ENCODE data around the gene GPR35. TPM values are rescaled to one million over a fixed set of nuclear protein-coding genes. Genes with fewer than 3 reads are reported as not detected.
A peak's percentile ranks its signal among the peaks of the same experiment; 100 is the strongest.

Gene GPR35
- total and polyA plus RNA-seq, 7 donors, result 1.3 to 76.6 (median 7.8) TPM

DNA sequence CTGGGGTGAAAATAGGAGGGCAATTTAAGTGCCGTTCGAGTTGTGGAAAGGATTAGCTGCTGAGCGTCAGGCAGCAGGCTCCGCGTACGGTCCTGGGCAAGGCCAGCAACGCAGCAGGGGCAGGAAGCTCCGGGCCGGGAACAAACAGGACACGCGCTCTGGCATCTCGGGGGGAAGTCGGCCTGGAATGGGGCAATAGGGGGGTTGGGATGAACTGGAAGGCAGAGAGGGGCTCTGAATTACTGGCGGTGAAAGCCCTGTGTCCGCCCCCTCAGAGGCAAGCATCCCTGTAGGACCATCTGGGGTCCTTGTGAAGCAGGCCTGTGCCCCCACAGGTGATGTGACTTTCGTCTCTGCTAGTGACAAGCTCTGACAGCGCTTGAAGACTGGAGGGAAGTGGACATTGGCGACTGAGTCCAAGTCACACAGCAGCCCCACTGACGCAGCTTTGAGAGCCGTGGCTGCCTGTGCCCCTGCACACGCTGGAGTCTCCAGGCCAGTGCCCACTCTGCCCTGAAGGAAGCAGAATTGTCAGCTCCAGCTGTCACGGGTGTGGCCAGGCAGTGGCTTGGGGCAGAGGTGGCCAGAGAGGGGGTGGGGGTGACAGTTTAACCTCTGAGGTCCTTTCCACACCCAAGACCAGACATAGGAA is 22.3 kb downstream of the GPR35 start:
- intact Hi-C loops (cut with DNase I), result no loop called here

GRCh38 chr2:240648155-240648649 is 22.9 kb downstream of the GPR35 start:
- DNase-seq, result no peak

More for the DNA sequence above, 22.3 kb downstream of the GPR35 start:
- Histone ChIP-seq H3K27ac (no peak overlapping the region), H3K9me3 (no peaks in the 10 kb centered on the region), H3K4me1 (no peaks in the 10 kb centered on the region), H3K27me3 (peaks cover 0 to 77% (median 37%) of the 10 kb centered on the region in 3 donors), H3K36me3 (no peaks in the 10 kb centered on the region), H3K4me3 (no peak overlapping the region)
- peak; percentile 21 for DNase-seq
- 63 to 73% methylated on average over 22 of the region's 22 CpGs for WGBS, 2 donors
- no peak for TF ChIP-seq EP300 (IDR thresholded peaks at IDR 0.05)

DNA sequence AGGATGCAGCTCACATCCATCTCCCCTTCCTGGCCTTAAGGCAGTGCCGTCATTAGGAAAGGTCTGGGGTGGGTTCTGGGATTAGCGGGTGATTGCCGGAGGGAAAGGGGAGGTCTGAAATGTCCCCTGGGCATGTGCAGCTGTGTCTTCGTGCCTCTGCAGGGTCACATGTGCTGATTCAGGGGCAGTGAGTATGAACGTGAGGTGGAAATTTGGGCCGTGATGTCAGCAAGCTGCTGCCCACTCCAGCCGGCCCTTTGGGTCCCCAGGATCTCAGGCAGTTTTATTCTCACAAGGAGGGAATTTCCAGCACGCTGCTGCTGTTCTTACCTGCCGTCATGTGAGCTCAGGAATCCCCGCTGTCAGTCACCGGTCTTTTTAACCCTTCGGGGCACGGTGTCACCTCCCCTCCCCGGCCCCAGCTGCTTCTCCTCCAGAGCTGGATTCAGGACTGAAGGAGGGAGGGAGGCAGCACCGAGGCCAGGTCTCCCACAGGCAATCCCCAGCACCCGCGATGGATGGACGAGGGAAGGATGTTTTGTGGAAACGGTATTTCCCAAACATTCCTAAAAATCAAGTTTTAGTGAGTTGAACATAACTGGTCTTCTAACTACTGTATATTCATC is 23.5 kb downstream of the GPR35 start:
- no peak for TF ChIP-seq POLR2A (IDR thresholded peaks at IDR 0.05)
- no peak for TF ChIP-seq POLR2AphosphoS5 (IDR thresholded peaks at IDR 0.05)
- no peak for TF ChIP-seq CTCF (IDR thresholded peaks at IDR 0.05)
- TF ChIP-seq EP300 (IDR thresholded peaks at IDR 0.05), result no peak
- Histone ChIP-seq H3K27ac (no peak overlapping the region), H3K4me3 (no peak overlapping the region), H3K36me3 (no peaks in the 10 kb centered on the region), H3K27me3 (peaks cover 0 to 66% (median 27%) of the 10 kb centered on the region in 3 donors), H3K9me3 (no peaks in the 10 kb centered on the region), H3K4me1 (no peaks in the 10 kb centered on the region)
- 38 to 39% methylated on average over 19 of the region's 19 CpGs for WGBS, 2 donors
- DNase-seq, result peak; percentile 59
- intact Hi-C loops (cut with DNase I), result no loop called here

More at GRCh38 chr2:240648155-240648649, 22.9 kb downstream of the GPR35 start:
- Histone ChIP-seq H3K36me3 (no peaks in the 10 kb centered on the region), H3K4me3 (no peak overlapping the region), H3K27me3 (peaks cover 0 to 71% (median 32%) of the 10 kb centered on the region in 3 donors), H3K4me1 (no peaks in the 10 kb centered on the region), H3K27ac (no peak overlapping the region), H3K9me3 (no peaks in the 10 kb centered on the region)
- WGBS, 2 donors, result 74 to 80% methylated on average over 6 of the region's 6 CpGs
- intact Hi-C loops (cut with DNase I), result no loop called here
- TF ChIP-seq EP300 (IDR thresholded peaks at IDR 0.05) (no peak), POLR2AphosphoS5 (IDR thresholded peaks at IDR 0.05) (no peak), POLR2A (IDR thresholded peaks at IDR 0.05) (no peak), CTCF (IDR thresholded peaks at IDR 0.05) (no peak)

- intact Hi-C loops (cut with DNase I), result no loop called here
- peak; percentile 25 for DNase-seq
- H3K4me1 ChIP-seq, result no peaks in the 10 kb centered on the region
- H3K9me3 ChIP-seq, result no peaks in the 10 kb centered on the region
- no peak for TF ChIP-seq POLR2AphosphoS5 (IDR thresholded peaks at IDR 0.05)
- no peak for TF ChIP-seq CTCF (IDR thresholded peaks at IDR 0.05)
- no peak for TF ChIP-seq POLR2A (IDR thresholded peaks at IDR 0.05)
- TF ChIP-seq EP300 (IDR thresholded peaks at IDR 0.05), result no peak
- H3K27ac ChIP-seq, result no peak overlapping the region
- no peak overlapping the region for H3K4me3 ChIP-seq
- 50 to 68% methylated on average over 7 of the region's 7 CpGs for WGBS, 2 donors
- H3K36me3 ChIP-seq, result no peaks in the 10 kb centered on the region
- peaks cover 0 to 60% (median 27%) of the 10 kb centered on the region in 3 donors for H3K27me3 ChIP-seq
These were observed 24.1 kb downstream of the GPR35 start for GRCh38 chr2:240649331-240649730.

- intact Hi-C loops (cut with DNase I), result no loop called here
- no peak overlapping the region for H3K4me3 ChIP-seq
- peaks cover 0 to 54% (median 20%) of the 10 kb centered on the region in 3 donors for H3K27me3 ChIP-seq
- H3K9me3 ChIP-seq, result no peaks in the 10 kb centered on the region
- no peak overlapping the region for H3K27ac ChIP-seq
- TF ChIP-seq POLR2A (IDR thresholded peaks at IDR 0.05), result no peak
- no peak for TF ChIP-seq POLR2AphosphoS5 (IDR thresholded peaks at IDR 0.05)
- TF ChIP-seq EP300 (IDR thresholded peaks at IDR 0.05), result no peak
- TF ChIP-seq CTCF (IDR thresholded peaks at IDR 0.05), result no peak
- no peaks in the 10 kb centered on the region for H3K4me1 ChIP-seq
- no peaks in the 10 kb centered on the region for H3K36me3 ChIP-seq
- DNase-seq, result peak; percentile 29
- WGBS, 2 donors, result 90 to 91% methylated on average over 13 of the region's 13 CpGs
These were observed 25.1 kb downstream of the GPR35 start for GRCh38 chr2:240650254-240650965.

Measured in sigmoid colon (tissue), 7 donors.